GM12872 (cell line): ENCODE data around the gene MAST4.

ENCODE experiments used
- TF ChIP-seq, protein P1 (sequence below): IDR thresholded peaks from 3 replicates; pipeline ENCODE4 v1.5.1; 2011; ENCODE audit warnings: low read depth, mild to moderate bottlenecking, low read length, moderate library complexity; ENCODE audit not compliant: insufficient read depth

Gene MAST4

GRCh38 chr5:66603881-66604280 lies 7.7 kb downstream of the MAST4 start:
- TF ChIP-seq, protein P1, sequence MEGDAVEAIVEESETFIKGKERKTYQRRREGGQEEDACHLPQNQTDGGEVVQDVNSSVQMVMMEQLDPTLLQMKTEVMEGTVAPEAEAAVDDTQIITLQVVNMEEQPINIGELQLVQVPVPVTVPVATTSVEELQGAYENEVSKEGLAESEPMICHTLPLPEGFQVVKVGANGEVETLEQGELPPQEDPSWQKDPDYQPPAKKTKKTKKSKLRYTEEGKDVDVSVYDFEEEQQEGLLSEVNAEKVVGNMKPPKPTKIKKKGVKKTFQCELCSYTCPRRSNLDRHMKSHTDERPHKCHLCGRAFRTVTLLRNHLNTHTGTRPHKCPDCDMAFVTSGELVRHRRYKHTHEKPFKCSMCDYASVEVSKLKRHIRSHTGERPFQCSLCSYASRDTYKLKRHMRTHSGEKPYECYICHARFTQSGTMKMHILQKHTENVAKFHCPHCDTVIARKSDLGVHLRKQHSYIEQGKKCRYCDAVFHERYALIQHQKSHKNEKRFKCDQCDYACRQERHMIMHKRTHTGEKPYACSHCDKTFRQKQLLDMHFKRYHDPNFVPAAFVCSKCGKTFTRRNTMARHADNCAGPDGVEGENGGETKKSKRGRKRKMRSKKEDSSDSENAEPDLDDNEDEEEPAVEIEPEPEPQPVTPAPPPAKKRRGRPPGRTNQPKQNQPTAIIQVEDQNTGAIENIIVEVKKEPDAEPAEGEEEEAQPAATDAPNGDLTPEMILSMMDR, result no peak

DNA sequence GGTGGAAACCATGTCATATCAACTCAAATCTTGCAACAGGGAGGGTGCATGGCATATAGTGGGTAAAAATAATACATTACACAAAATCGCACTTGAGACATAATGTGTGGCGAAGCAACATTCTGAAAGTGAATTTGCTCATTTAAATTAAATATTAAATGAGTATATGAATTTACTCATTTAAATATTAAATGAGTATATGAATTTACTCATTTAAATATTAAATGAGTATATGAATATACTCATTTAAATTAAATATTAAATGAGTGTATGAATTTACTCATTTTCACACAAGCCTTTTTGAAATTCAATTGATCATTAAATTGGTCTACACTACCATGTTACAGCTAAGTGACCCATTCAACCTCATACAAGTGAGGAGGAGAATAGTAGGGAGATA lies 10.5 kb downstream of the MAST4 start:
- TF ChIP-seq, protein P1, result no peak

DNA sequence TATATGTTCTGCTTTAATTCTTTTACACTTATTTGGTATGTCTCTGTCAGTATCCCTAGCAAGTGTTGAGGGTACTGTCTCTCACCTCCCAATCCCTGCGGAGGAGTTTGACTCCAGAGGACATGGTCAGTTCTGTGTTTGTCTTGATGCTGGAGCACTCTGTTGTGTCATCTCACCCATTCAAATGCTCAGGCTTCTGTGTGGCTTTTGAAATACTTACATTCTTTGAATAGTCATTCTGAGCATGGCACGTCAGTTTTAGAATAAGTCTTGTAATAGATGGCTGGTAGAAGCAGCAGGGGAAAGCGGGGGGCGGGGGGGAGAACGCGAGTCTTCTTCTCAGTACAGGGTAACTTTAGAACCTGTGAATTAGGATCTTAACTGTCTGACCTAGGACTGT lies 12.3 kb downstream of the MAST4 start:
- TF ChIP-seq, protein P1, result no peak

GRCh38 chr5:66609615-66610014 lies 13.4 kb downstream of the MAST4 start:
- TF ChIP-seq, protein P1, result no peak

DNA sequence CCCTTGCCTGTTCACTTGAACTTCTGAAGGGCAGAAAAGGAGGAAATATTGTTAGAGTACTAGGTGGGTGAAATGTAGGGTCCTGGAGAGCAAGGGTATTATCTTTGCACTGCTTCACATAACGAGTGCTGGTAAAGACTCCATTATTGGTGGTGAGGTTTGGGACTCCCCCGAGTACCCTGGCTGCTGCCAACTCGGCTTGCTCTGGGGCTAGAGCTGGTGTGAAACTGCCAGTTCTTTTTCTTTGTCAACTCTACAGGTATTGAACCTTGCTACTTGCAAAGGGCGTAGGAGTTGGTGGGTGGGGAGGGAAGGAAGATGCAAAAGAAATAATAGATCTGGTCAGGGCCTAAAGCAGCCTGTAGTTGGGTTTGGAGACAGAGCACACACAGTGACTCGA lies 16.0 kb downstream of the MAST4 start:
- TF ChIP-seq, protein P1, result no peak

GRCh38 chr5:66615136-66615535 lies 18.9 kb downstream of the MAST4 start:
- TF ChIP-seq, protein P1, result no peak

DNA sequence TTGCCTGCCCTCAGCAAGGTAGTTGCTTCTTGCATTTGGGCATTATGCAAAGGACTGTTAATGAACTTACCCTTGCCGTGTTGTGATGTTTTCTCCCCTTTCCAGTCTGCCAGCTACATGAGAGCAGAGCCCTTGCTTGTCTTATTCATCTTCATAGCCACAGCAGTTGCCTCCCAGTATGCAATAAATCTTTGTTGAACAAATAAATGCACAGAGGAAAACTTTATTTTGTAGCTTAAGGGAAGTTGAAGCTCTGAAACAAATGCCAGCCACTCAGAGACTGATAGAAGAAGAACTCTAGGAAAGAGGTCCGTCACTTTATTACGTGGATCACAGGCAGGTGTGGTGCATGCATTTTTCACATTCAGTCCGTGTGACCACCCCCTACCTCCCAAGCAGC lies 19.7 kb downstream of the MAST4 start:
- TF ChIP-seq, protein P1, result no peak
